ENCODE measurements around the gene CCDC6.

The CCDC6 gene

GRCh38 chr10:59807629-59808620, 98.4 kb downstream of the CCDC6 start:
- no peak for TF ChIP-seq SIN3A (IDR thresholded peaks at IDR 0.05; ENCODE audit: borderline replicate concordance, insufficient read depth, low read length)

- TF ChIP-seq FOXP2 (optimal IDR thresholded peaks at IDR 0.05; ENCODE audit: borderline replicate concordance, extremely low read depth, extremely low read length, insufficient read depth) = no peak
- TF ChIP-seq, protein P1, sequence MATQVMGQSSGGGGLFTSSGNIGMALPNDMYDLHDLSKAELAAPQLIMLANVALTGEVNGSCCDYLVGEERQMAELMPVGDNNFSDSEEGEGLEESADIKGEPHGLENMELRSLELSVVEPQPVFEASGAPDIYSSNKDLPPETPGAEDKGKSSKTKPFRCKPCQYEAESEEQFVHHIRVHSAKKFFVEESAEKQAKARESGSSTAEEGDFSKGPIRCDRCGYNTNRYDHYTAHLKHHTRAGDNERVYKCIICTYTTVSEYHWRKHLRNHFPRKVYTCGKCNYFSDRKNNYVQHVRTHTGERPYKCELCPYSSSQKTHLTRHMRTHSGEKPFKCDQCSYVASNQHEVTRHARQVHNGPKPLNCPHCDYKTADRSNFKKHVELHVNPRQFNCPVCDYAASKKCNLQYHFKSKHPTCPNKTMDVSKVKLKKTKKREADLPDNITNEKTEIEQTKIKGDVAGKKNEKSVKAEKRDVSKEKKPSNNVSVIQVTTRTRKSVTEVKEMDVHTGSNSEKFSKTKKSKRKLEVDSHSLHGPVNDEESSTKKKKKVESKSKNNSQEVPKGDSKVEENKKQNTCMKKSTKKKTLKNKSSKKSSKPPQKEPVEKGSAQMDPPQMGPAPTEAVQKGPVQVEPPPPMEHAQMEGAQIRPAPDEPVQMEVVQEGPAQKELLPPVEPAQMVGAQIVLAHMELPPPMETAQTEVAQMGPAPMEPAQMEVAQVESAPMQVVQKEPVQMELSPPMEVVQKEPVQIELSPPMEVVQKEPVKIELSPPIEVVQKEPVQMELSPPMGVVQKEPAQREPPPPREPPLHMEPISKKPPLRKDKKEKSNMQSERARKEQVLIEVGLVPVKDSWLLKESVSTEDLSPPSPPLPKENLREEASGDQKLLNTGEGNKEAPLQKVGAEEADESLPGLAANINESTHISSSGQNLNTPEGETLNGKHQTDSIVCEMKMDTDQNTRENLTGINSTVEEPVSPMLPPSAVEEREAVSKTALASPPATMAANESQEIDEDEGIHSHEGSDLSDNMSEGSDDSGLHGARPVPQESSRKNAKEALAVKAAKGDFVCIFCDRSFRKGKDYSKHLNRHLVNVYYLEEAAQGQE (IDR thresholded peaks at IDR 0.05; ENCODE audit: insufficient read depth in 1 of 2, low read depth in 2 of 2, low read length in 2 of 2) = no peak
- no peak for TF ChIP-seq SIN3A (IDR thresholded peaks at IDR 0.05; ENCODE audit: borderline replicate concordance, insufficient read depth, low read length)
- TF ChIP-seq POLR2AphosphoS5 (IDR thresholded peaks at IDR 0.05; ENCODE audit: low read depth, low read length) = no peak
- TF ChIP-seq TAF1 (IDR thresholded peaks at IDR 0.05; ENCODE audit: borderline replicate concordance, insufficient read depth, low read length) = no peak
Observed at GRCh38 chr10:59805014-59805413, 101.3 kb downstream of the CCDC6 start.

DNA sequence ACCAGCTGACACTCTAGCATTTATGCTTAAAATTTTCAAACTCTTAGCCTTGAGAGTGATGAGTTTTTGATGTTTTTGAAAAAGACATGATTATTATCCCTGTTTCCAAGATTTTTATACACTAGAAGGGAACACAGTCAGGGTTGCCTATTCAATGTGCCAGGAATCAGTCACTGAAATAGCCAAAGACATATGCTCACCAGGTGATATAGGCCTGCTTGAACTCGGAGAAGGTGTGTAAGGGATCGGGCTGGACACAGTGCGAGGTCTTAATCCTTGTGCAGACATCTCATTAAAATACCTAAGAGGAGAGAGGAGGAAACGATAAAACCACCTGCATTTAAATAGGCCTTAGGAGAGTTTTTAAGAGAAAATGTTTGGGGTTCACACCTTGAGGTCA, 102.1 kb downstream of the CCDC6 start:
- TF ChIP-seq POLR2AphosphoS5 (IDR thresholded peaks at IDR 0.05; ENCODE audit: low read depth, low read length) (no peak), FOXP2 (optimal IDR thresholded peaks at IDR 0.05; ENCODE audit: borderline replicate concordance, extremely low read depth, extremely low read length, insufficient read depth) (no peak), SIN3A (IDR thresholded peaks at IDR 0.05; ENCODE audit: borderline replicate concordance, insufficient read depth, low read length) (no peak), TAF1 (IDR thresholded peaks at IDR 0.05; ENCODE audit: borderline replicate concordance, insufficient read depth, low read length) (no peak)
- TF ChIP-seq, protein P1 (IDR thresholded peaks at IDR 0.05; ENCODE audit: insufficient read depth in 1 of 2, low read depth in 2 of 2, low read length in 2 of 2) = no peak

DNA sequence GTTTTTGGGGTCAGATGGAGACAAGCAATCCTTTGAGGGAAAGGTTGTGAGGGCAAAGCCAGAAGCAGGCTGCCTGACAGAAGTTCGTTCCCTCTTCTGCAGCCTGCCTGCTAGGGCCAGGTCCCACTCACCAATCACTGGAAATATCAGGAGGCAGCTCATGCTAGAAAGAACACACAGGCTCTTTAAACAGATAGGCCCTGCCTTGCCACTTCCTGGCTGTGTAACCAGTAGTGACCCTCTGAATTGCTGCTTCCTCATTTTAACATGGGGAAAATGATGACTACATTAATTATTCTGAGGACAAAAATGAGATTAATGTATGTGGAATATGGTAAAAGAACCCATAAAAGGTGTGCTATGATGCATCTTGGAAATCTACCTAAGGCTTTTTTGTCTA, 102.6 kb downstream of the CCDC6 start:
- TF ChIP-seq TAF1 (IDR thresholded peaks at IDR 0.05; ENCODE audit: borderline replicate concordance, insufficient read depth, low read length) (no peak), POLR2AphosphoS5 (IDR thresholded peaks at IDR 0.05; ENCODE audit: low read depth, low read length) (no peak), SIN3A (IDR thresholded peaks at IDR 0.05; ENCODE audit: borderline replicate concordance, insufficient read depth, low read length) (no peak)
- TF ChIP-seq, protein P1 (IDR thresholded peaks at IDR 0.05; ENCODE audit: insufficient read depth in 1 of 2, low read depth in 2 of 2, low read length in 2 of 2) = no peak

DNA sequence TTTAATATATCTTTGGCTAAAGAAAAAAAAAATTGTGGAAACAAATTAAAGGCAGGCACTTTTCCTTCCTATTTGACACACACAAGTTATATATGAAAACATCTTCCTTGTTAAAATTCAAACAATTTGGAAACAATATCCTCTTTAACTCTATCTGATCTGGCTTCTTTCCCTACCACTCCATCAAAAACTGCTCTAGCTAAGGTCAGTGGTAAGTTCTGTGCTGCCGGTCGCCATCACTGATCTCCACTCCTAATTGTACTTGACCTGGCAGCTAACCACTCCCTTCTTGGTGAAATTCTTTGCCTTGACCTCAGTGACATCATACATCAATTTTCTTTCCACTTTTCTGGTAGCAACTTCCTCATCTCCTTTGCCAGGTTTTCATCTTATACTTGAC, 105.2 kb downstream of the CCDC6 start:
- TF ChIP-seq FOXP2 (optimal IDR thresholded peaks at IDR 0.05; ENCODE audit: borderline replicate concordance, extremely low read depth, extremely low read length, insufficient read depth) (no peak), POLR2AphosphoS5 (IDR thresholded peaks at IDR 0.05; ENCODE audit: low read depth, low read length) (no peak), TAF1 (IDR thresholded peaks at IDR 0.05; ENCODE audit: borderline replicate concordance, insufficient read depth, low read length) (no peak), SIN3A (IDR thresholded peaks at IDR 0.05; ENCODE audit: borderline replicate concordance, insufficient read depth, low read length) (no peak)
- TF ChIP-seq, protein P1 (IDR thresholded peaks at IDR 0.05; ENCODE audit: insufficient read depth in 1 of 2, low read depth in 2 of 2, low read length in 2 of 2) = no peak

Data from PFSK-1 (cell line).